C4-2B (cell line): Measurements from ENCODE around the gene KLHL8.
"Not testable (repeated sequence)": the region's sequence is repeated elsewhere in the genome, so short reads cannot be mapped to it uniquely, and the experiment has no call there.

ENCODE experiments used
- H3K27ac ChIP-seq: fragments of 450-650 bp; 2 replicates; pipeline ENCODE4 v1.5.1; 2017
- ZFX ChIP-seq: fragments of 450-650 bp; IDR thresholded peaks from 2 replicates; pipeline ENCODE4 v1.6.1; 2017
- TF ChIP-seq, protein P1 (sequence below): fragments of 450-650 bp; conservative IDR thresholded peaks from 2 replicates; pipeline ENCODE4 v1.5.1; 2017; ENCODE audit warnings: mild to moderate bottlenecking

Gene KLHL8

DNA sequence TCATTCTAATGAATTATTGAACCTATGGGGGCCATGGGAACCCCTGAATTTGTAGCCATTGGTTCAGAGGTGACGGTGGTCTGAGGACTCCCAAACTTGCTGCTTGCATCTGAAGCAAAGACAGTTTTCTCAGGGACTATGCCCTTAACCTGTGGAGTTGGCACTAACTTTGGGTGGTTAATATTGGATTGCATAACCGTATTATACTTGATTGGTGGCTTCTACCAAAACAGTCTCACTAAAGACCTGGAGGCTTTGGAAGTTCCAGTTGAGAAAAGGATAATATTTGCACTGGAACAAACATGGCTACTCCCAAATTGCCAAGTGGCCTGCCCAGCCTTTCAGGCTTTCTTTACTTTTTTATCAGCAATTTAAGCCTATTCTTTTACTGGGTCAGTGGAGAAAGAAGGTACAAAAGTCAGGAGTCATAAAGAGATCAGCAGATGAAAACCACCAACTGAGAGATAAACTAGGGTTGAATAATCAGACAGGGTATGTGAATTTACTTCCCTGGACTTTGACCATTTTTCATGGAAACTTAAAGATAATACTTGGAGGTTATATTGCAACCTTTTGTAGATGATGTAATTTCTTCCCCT, 7.9 kb upstream of the KLHL8 start:
- no peak overlapping the region for H3K27ac ChIP-seq
- TF ChIP-seq, protein P1, sequence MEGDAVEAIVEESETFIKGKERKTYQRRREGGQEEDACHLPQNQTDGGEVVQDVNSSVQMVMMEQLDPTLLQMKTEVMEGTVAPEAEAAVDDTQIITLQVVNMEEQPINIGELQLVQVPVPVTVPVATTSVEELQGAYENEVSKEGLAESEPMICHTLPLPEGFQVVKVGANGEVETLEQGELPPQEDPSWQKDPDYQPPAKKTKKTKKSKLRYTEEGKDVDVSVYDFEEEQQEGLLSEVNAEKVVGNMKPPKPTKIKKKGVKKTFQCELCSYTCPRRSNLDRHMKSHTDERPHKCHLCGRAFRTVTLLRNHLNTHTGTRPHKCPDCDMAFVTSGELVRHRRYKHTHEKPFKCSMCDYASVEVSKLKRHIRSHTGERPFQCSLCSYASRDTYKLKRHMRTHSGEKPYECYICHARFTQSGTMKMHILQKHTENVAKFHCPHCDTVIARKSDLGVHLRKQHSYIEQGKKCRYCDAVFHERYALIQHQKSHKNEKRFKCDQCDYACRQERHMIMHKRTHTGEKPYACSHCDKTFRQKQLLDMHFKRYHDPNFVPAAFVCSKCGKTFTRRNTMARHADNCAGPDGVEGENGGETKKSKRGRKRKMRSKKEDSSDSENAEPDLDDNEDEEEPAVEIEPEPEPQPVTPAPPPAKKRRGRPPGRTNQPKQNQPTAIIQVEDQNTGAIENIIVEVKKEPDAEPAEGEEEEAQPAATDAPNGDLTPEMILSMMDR: no peak
- no peak for TF ChIP-seq ZFX

DNA sequence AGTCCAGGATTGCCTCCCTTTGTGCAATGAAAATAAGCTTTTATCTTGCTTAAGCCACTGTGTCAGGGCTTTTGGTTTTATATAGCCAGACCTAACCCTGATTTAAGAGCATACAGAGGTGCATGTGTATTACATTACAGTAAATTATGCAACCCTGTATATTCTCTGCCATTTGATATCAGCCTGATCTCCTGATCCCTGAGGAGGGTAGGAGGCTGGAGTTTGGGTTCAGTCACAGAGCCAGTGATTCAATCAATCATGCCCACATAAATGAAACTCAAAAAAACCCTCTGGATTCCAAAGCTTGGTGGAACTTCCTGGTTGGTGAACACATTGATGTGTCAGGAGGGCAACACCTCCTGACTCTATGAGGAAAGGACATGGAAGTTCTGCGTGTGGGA, 7.3 kb upstream of the KLHL8 start:
- TF ChIP-seq, protein P1: no peak
- TF ChIP-seq ZFX: no peak
- H3K27ac ChIP-seq: no peak overlapping the region

DNA sequence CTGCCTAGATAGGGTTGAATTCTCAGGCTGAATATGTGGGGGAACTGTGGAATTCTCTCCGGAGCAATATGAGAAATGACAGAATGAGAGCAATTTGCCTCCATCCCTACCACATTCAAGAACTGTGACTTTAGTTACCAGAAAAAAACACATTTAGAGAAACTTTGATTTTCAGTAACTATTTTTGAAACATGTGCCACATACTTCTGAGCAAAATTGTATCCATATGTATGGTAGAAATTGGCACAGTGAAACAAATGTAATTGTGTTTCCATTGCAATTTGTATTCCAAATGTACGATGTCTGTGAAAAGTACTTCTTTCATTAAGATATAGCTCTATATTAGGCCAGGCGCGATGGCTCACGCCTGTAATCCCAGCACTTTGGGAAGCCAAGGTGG, 5.5 kb upstream of the KLHL8 start:
- H3K27ac ChIP-seq: no peak overlapping the region
- TF ChIP-seq ZFX: no peak
- TF ChIP-seq, protein P1: no peak

DNA sequence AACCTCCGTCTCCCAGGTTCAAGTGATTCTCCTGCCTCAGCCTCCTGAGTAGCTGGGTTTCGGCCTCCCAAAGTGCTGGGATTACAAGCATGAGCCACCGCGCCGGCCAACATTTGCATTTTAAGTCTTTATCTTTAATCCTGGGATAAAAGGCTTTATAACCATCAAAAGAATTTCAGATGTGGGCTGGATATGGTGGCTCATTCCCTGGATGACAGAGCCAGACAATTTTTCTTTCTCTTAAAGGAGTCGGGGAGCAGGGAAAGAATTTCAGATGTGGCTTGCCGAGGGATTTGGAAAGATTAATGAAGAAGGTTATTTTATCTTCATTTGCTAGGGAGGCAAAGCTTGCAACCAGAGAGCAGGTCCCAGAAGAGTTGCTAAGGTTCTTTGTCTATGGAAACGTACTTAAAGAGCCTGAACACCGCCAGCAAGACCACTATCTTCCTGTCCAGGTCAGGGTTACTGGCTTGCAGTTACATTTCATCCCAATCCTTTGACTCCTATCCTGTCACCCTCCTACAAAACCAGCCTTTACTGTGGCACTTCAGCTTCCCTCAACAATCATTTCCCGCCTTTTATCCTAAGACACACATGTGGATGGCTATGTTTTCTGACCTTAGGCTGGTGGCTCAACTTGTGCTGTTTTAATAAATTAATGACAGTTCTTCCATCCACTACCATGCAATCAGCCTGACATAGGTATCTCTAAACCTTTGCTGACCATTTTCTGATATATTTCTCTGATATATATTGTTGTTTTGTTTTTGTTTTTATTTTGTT, 3.9 kb upstream of the KLHL8 start:
- no peak overlapping the region for H3K27ac ChIP-seq
- no peak for TF ChIP-seq ZFX
- TF ChIP-seq, protein P1: no peak

DNA sequence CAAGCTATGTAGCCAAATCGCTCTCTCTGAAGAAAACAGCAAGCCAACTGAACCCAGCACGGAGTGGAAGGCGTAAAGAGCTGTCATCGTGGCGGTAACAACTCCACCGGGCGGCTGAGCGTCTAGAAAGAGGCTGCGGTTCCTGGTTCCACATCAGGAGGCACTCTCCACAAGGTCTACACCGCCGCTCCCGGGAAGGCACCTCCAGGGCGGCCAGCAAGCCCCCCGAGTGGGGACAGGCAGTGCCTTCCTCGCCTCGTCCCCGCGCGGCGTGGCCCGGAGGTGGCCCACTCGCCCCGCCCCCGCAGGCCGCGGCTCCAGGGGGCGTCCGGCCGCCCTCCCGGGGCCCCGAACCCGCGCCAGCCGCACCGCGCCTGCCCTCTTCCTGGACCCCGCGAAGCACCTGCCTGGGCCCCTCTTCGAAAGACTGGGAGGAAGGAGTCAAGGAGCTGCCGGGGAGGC, 755 bp downstream of the KLHL8 start:
- peak overlapping the region; percentile 90 for H3K27ac ChIP-seq
- TF ChIP-seq ZFX: peak; percentile 41
- TF ChIP-seq, protein P1: peak; percentile 63

DNA sequence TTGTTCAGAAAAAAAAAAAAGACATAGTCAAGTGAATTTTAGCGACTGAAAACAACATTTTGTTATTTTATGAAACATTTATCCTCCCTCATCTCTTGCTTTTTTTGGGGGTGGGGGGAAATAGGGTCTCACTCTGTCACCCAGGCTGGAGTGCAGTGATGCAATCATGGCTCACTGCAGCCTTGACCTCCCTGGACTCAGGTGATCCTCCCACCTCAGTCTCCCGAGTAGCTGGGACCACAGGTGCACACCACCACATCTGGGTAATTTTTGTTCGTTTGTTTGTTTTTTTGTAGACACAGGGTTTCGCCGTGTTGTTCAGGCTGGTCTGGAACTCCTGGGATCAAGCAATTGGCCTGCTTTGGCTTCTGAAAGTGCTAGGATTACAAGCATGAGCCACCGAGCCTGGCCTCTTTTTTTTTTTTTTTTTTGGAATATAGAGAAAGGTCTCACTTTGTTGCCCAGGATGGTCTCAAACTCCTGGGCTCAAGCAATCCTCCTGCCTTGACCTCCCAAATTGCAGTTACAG, 3.1 kb downstream of the KLHL8 start:
- H3K27ac ChIP-seq: not testable (repeated sequence)

DNA sequence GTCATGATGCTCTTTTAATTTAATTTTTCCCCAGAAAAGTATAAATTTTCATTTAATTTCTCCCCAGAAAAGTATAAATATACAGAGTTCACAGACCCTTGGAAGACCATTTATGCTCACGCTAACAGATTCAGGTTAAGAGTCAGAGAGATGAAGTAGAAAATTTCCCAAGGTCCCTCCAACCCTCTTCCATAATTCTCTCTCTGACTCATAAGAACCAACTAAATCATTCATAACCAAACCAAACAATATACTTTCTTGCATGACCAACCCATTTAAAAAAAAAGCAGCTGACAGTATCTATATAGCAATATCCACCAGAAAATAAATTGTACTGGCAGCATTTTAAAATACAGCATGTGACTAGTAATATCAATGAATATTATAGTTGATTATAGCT, 3.9 kb downstream of the KLHL8 start:
- no peak overlapping the region for H3K27ac ChIP-seq
- no peak for TF ChIP-seq ZFX
- TF ChIP-seq, protein P1: no peak
